Lower lobe of right lung (tissue), 2 donors: ENCODE results near the gene FBXO38. TPM values are rescaled to one million over a fixed set of nuclear protein-coding genes. Genes with fewer than 3 reads are reported as not detected.

Experiments
- ATAC-seq, 2 donors: fragments of 200-7000 bp; cut with Tn5 transposase; one replicate each; pipeline ENCODE4 v1.9.1; 2020 to 2022; ENCODE audit warnings: mild to moderate bottlenecking in 2 of 2, moderate library complexity in 2 of 2
- DNase-seq: peaks from one replicate; pipeline ENCODE4 v3.0.0-alpha.2; 2020
- H3K27ac ChIP-seq: fragments of 200-600 bp; one replicate; pipeline ENCODE4 v1.8.0; 2022
- H3K27me3 ChIP-seq: fragments of 200-600 bp; one replicate; pipeline ENCODE4 v1.8.0; 2022; ENCODE audit warnings: low read depth
- H3K36me3 ChIP-seq: fragments of 200-600 bp; one replicate; pipeline ENCODE4 v1.8.0; 2022; ENCODE audit warnings: mild to moderate bottlenecking
- H3K4me1 ChIP-seq: fragments of 200-600 bp; one replicate; pipeline ENCODE4 v1.8.0; 2022
- H3K4me3 ChIP-seq: fragments of 200-600 bp; one replicate; pipeline ENCODE4 v1.8.0; 2022; ENCODE audit warnings: mild to moderate bottlenecking
- H3K9me3 ChIP-seq: fragments of 200-600 bp; one replicate; pipeline ENCODE4 v1.8.0; 2022
- intact Hi-C: fragments of 100-400 bp; cut with DNase I; formaldehyde crosslinking; loops from one replicate; pipeline ENCODE4 v1.11.0; 2022
- total RNA-seq: library from RNA; stranded (reverse); fragmentation: NEBNext Ultra II Directional; extraction: Animal tissue kit (Norgen Biotek cat#: 25700); gene quantifications from one replicate; pipeline ENCODE4 v1.2.1, GENCODE V29; 2021
- TF ChIP-seq, protein P1 (sequence below): fragments of 200-600 bp; IDR thresholded peaks from one replicate; pipeline ENCODE4 v1.8.0; 2022; ENCODE audit warnings: antibody characterized with exemption, mild to moderate bottlenecking
- donor health status: DM: no; HTN: yes; CAD: no; lungs with severe emphysema.

The FBXO38 gene
- total RNA-seq, 1 donor from 2014 or later, result 72.9 TPM

DNA sequence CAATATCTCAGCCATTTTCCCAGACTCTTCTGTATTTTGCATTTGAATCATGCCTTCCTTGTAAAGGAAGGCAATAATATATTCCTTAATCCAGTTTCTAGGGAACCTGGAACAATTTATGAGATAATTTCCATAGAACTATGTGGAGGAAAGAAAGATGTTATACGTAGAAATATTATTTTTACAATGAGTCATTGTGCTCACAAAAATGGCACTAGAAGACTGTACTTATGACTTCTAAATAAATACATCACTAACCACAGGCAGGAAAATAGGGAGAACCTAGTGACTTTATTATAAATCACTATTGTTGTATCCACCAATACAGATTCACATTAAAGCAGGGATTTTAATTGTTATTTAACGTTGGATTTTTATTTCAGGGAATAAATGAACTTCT lies 87.6 kb downstream of the FBXO38 start:
- H3K4me3 ChIP-seq, result no peak overlapping the region
- H3K9me3 ChIP-seq, result no peaks in the 10 kb centered on the region
- H3K27ac ChIP-seq, result no peak overlapping the region
- ATAC-seq (no peak), DNase-seq (no peak)
- intact Hi-C loops, result no loop called here
- no peaks in the 10 kb centered on the region for H3K36me3 ChIP-seq
- TF ChIP-seq, protein P1, sequence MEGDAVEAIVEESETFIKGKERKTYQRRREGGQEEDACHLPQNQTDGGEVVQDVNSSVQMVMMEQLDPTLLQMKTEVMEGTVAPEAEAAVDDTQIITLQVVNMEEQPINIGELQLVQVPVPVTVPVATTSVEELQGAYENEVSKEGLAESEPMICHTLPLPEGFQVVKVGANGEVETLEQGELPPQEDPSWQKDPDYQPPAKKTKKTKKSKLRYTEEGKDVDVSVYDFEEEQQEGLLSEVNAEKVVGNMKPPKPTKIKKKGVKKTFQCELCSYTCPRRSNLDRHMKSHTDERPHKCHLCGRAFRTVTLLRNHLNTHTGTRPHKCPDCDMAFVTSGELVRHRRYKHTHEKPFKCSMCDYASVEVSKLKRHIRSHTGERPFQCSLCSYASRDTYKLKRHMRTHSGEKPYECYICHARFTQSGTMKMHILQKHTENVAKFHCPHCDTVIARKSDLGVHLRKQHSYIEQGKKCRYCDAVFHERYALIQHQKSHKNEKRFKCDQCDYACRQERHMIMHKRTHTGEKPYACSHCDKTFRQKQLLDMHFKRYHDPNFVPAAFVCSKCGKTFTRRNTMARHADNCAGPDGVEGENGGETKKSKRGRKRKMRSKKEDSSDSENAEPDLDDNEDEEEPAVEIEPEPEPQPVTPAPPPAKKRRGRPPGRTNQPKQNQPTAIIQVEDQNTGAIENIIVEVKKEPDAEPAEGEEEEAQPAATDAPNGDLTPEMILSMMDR, result no peak
- H3K27me3 ChIP-seq, result no peaks in the 10 kb centered on the region
- peaks cover 14% of the 10 kb centered on the region for H3K4me1 ChIP-seq

- Histone ChIP-seq H3K27ac (no peak overlapping the region), H3K36me3 (no peaks in the 10 kb centered on the region), H3K4me1 (peaks cover 11% of the 10 kb centered on the region), H3K27me3 (no peaks in the 10 kb centered on the region), H3K4me3 (no peak overlapping the region), H3K9me3 (no peaks in the 10 kb centered on the region)
- TF ChIP-seq, protein P1, result no peak
- no peak for DNase-seq
- no peak for ATAC-seq
- intact Hi-C loops, result no loop called here
Measured at GRCh38 chr5:148474025-148474511, 90.3 kb downstream of the FBXO38 start.

DNA sequence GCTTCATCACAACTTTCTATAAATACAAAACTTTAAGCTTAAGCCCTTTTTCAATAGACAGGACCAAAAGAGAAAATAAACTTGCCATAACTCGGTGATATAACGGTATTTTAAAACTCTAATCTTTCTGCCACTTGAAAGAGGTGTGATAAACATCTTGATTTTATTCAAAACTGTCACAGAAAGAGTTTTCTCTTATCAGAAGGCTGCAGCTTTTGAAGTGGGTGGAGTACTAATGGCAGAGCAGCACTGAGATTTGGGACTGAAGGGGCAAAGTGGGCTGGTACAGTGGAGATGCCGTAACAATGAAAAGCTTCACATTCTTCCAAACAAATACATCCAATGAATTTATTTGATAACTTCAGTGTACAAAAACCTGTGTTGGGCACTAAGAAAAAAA lies 92.5 kb downstream of the FBXO38 start:
- H3K27ac ChIP-seq, result no peak overlapping the region
- no peaks in the 10 kb centered on the region for H3K9me3 ChIP-seq
- H3K4me1 ChIP-seq, result no peaks in the 10 kb centered on the region
- DNase-seq, result no peak
- intact Hi-C loops, result no loop called here
- H3K36me3 ChIP-seq, result no peaks in the 10 kb centered on the region
- no peaks in the 10 kb centered on the region for H3K27me3 ChIP-seq
- no peak for ATAC-seq
- H3K4me3 ChIP-seq, result no peak overlapping the region
- TF ChIP-seq, protein P1, result no peak

GRCh38 chr5:148477429-148477828 lies 93.7 kb downstream of the FBXO38 start:
- TF ChIP-seq, protein P1, result no peak

DNA sequence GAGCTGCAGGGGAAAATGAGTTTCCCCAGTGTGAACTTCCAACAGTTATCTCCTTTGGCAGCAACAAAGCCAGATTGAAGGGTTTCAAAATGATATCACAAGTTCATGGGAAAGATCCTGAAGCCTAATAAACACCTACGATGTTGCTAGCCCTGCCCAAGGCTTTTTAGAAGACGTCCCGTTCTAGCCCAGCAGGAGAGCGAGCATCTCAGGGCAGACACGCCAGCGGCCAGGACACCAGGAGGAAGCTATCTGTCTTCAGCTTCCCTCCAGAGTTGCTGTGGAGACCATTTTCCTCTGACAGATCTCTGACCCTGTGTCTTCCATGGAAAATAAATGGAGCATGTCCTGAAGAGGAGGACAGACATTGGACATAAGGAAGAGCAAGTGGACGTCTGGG lies 98.4 kb downstream of the FBXO38 start:
- peaks cover 6% of the 10 kb centered on the region for H3K27me3 ChIP-seq
- peaks cover 10% of the 10 kb centered on the region for H3K4me1 ChIP-seq
- no peak overlapping the region for H3K27ac ChIP-seq
- intact Hi-C loops, result no loop called here
- no peaks in the 10 kb centered on the region for H3K9me3 ChIP-seq
- no peak overlapping the region for H3K4me3 ChIP-seq
- TF ChIP-seq, protein P1, result no peak
- no peaks in the 10 kb centered on the region for H3K36me3 ChIP-seq
- ATAC-seq, result peak; percentile 41 to 61
- DNase-seq, result no peak

More at GRCh38 chr5:148477429-148477828, 93.7 kb downstream of the FBXO38 start:
- Histone ChIP-seq H3K27me3 (no peaks in the 10 kb centered on the region), H3K4me1 (peaks cover 3% of the 10 kb centered on the region), H3K4me3 (no peak overlapping the region), H3K9me3 (no peaks in the 10 kb centered on the region), H3K27ac (no peak overlapping the region), H3K36me3 (no peaks in the 10 kb centered on the region)
- ATAC-seq (no peak), DNase-seq (no peak)
- intact Hi-C loops, result no loop called here
